ENCODE data around the gene GSPT2.
"Not testable (repeated sequence)": the region's sequence is repeated elsewhere in the genome, so short reads cannot be mapped to it uniquely, and the experiment has no call there.

GSPT2 gene

GRCh38 chrX:51743179-51743957 lies at the start of gene GSPT2:
Gene GSPT2 (plus strand): TSS chrX:51743442. CDS start chrX:51743627, 185 bp downstream.
- DNase-seq, result no peak
- TF ChIP-seq CTCF (IDR thresholded peaks at IDR 0.05; ENCODE audit: low read depth, low read length), result no peak

GRCh38 chrX:51694254-51694653 lies 49.0 kb upstream of the GSPT2 start:
- TF ChIP-seq CTCF (IDR thresholded peaks at IDR 0.05; ENCODE audit: low read depth, low read length), result no peak
- Histone ChIP-seq H3K27me3 (ENCODE audit: insufficient read depth, low read depth, severe bottlenecking) (peaks cover 39% of the 10 kb centered on the region), H3K27ac (no peak overlapping the region), H3K36me3 (no peaks in the 10 kb centered on the region), H3K4me3 (ENCODE audit: low read depth, low read length) (no peak overlapping the region), H3K9me3 (ENCODE audit: severe bottlenecking) (no peaks in the 10 kb centered on the region)
- DNase-seq, result peak; percentile 0

More at GRCh38 chrX:51743179-51743957, at the start of gene GSPT2:
- no peak within 1 kb of the TSS for H3K27ac ChIP-seq
- H3K9me3 ChIP-seq (ENCODE audit: severe bottlenecking), result no peaks in the 10 kb centered on the region
- H3K36me3 ChIP-seq, result no peaks in the 10 kb centered on the region
- peaks cover 67% of the 10 kb centered on the region for H3K27me3 ChIP-seq (ENCODE audit: insufficient read depth, low read depth, severe bottlenecking)
- no peak within 1 kb of the TSS for H3K4me3 ChIP-seq (ENCODE audit: low read depth, low read length)

DNA sequence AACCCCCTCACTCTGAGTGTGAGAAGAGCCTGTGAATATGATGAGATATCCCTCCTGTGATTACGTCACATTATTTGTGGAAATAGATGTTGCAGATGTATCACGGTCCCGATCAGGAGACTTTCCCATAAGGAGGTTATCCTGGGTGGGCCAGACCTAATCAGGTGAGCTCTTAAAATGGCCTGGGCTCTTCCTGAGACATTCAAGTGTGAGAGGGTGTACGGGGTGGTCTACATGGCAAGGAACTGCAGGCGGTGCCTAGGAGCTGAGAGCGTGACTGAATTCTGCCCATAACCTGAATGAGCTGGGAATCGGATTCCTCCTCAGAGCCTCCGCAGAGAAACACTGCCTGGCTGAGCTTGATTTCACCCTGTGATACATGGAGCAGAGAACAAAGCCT lies 45.8 kb upstream of the GSPT2 start:
- no peak for TF ChIP-seq CTCF (IDR thresholded peaks at IDR 0.05; ENCODE audit: low read depth, low read length)
- no peaks in the 10 kb centered on the region for H3K9me3 ChIP-seq (ENCODE audit: severe bottlenecking)

GRCh38 chrX:51710277-51711164 lies 32.7 kb upstream of the GSPT2 start, which contains the start of gene CENPVL1:
Gene CENPVL1 (plus strand): TSS chrX:51710512. CDS start chrX:51710512, 0 bp downstream.
- not testable (repeated sequence) for H3K9me3 ChIP-seq (ENCODE audit: severe bottlenecking); H3K27ac ChIP-seq; H3K36me3 ChIP-seq; H3K27me3 ChIP-seq (ENCODE audit: insufficient read depth, low read depth, severe bottlenecking); DNase-seq; H3K4me3 ChIP-seq (ENCODE audit: low read depth, low read length)

More for the DNA sequence above, 45.8 kb upstream of the GSPT2 start:
- no peak overlapping the region for H3K27ac ChIP-seq
- peak; percentile 1 for DNase-seq
- H3K4me3 ChIP-seq (ENCODE audit: low read depth, low read length), result no peak overlapping the region
- H3K36me3 ChIP-seq, result no peaks in the 10 kb centered on the region
- peaks cover 44% of the 10 kb centered on the region for H3K27me3 ChIP-seq (ENCODE audit: insufficient read depth, low read depth, severe bottlenecking)

DNA sequence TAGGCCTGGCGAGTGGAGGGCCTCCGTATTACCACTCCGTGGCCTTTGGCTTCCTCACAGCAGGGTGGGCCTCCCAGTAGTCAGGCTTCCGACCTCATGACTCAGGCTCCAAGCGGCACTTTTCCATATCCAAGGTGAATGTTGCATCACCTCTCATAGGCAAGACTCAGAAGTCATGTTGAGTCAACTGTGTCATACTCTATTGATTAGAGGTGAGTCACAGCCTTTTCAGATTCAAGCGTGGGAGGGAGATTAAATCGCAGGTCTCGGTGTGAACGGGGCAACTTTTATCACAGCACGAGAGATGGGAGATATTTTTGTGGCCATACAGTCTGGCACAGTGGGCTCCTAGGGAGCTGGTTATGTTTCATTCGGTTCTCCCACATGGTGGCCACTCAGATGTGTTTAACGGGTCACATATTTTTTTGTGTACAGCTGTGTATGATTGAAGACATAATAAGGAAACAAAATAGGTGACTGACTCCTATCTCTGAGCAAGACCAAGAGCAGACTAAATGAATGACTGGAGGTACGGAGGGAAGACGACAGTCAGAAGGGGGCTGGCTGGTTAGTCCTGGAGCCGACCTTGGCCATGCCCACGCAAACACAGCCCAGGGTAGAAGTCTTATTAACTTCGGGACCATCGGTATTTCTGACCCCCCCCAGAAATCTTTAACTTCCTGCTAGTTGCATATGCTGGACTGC lies 30.1 kb upstream of the GSPT2 start:
- not testable (repeated sequence) for DNase-seq

GRCh38 chrX:51728202-51728601 lies 15.0 kb upstream of the GSPT2 start:
- Histone ChIP-seq H3K9me3 (ENCODE audit: severe bottlenecking) (no peaks in the 10 kb centered on the region), H3K27ac (no peak overlapping the region), H3K4me3 (ENCODE audit: low read depth, low read length) (no peak overlapping the region), H3K27me3 (ENCODE audit: insufficient read depth, low read depth, severe bottlenecking) (peaks cover 50% of the 10 kb centered on the region), H3K36me3 (no peaks in the 10 kb centered on the region)
- DNase-seq, result no peak
- no peak for TF ChIP-seq CTCF (IDR thresholded peaks at IDR 0.05; ENCODE audit: low read depth, low read length)

More for the DNA sequence above, 30.1 kb upstream of the GSPT2 start:
- H3K27me3 ChIP-seq (ENCODE audit: insufficient read depth, low read depth, severe bottlenecking); H3K27ac ChIP-seq; H3K9me3 ChIP-seq (ENCODE audit: severe bottlenecking); H3K36me3 ChIP-seq; H3K4me3 ChIP-seq (ENCODE audit: low read depth, low read length): not testable (repeated sequence)

Data from WERI-Rb-1 (cell line).